ENCODE data around the gene DKC1. TPM values are rescaled to one million over a fixed set of nuclear protein-coding genes. Genes with fewer than 3 reads are reported as not detected.

The DKC1 gene
- total and polyA plus RNA-seq, 2 of the 4 experiments (the other 2 are of a cell fraction): 49.9 to 63.8 TPM

GRCh38 chrX:154779261-154779660, 16.6 kb downstream of the DKC1 start:
- H3K9me1 ChIP-seq (ENCODE audit: insufficient read depth, low read length): peaks cover 5% of the 10 kb centered on the region; the same call in 1 of the 2 replicates
- no peaks in the 10 kb centered on the region for H3K9me3 ChIP-seq (ENCODE audit: control insufficient read depth, insufficient read depth, low read length)
- no peak overlapping the region for H2BK15ac ChIP-seq (ENCODE audit: low read depth, low read length)
- in situ Hi-C loops (cut with MboI; ENCODE audit: low sequenced_read_pairs) (no loop called here), dilution Hi-C loops (cut with HindIII; ENCODE audit: low sequenced_read_pairs, unreplicated experiment) (no loop called here), intact Hi-C loops (cut with micrococcal nuclease) (loop anchor here (2.0 kb wide), 1 partner anchor 62 kb away; no protein-coding TSS in a partner anchor)
- H2BK5ac ChIP-seq (ENCODE audit: low read depth, low read length, poor library complexity, severe bottlenecking): peak overlapping the region; percentile 76
- H3K36me3 ChIP-seq (ENCODE audit: control insufficient read depth, insufficient read depth, low read length): peaks cover 24% of the 10 kb centered on the region
- WGBS, 2 experiments (ENCODE audit: extremely low coverage in 2 of 2, insufficient read length in 1 of 2): no CpG with 5 or more reads among the region's 4 CpGs
- no peaks in the 10 kb centered on the region for H3K27me3 ChIP-seq (ENCODE audit: control insufficient read depth, insufficient read depth, low read length)
- H4K8ac ChIP-seq (ENCODE audit: low read depth in 2 of 2, low read length in 2 of 2): no peak overlapping the region
- POLR2A ChIA-PET (ENCODE audit: unreplicated experiment): no interaction called here
- no peak overlapping the region for H4K91ac ChIP-seq (ENCODE audit: insufficient read depth, low read depth, low read length)
- H3K9ac ChIP-seq (ENCODE audit: low read depth, low read length): no peak overlapping the region
- BruUV-seq (replicated peaks): no TSS peak
- H3K18ac ChIP-seq (ENCODE audit: low read depth, low read length): no peak overlapping the region
- no peak overlapping the region for H2AFZ ChIP-seq (replicated peaks; ENCODE audit: low read length, poor library complexity)
- no peak overlapping the region for H3K4ac ChIP-seq (ENCODE audit: low read depth, low read length)
- CTCF ChIA-PET: no interaction called here
- H4K20me1 ChIP-seq (ENCODE audit: insufficient read depth, low read length): peaks cover 8% of the 10 kb centered on the region
- TF ChIP-seq RFX5 (IDR thresholded peaks at IDR 0.05; ENCODE audit: low read depth, low read length): no peak
- no peak for TF ChIP-seq RCOR1 (IDR thresholded peaks at IDR 0.05; ENCODE audit: insufficient replicate concordance, low read length)
- peak; percentile 86 for TF ChIP-seq CEBPB (IDR thresholded peaks at IDR 0.05; ENCODE audit: low read depth, low read length)
- TF ChIP-seq FOS (IDR thresholded peaks at IDR 0.05; ENCODE audit: low read depth, low read length): 0 out of 2 replicates have a peak, but pooled peaks have one; percentile 24
- no peak for TF ChIP-seq USF2 (IDR thresholded peaks at IDR 0.05; ENCODE audit: low read depth, low read length)
- no peak overlapping the region for H3K4me2 ChIP-seq (ENCODE audit: low read depth, low read length)
- peaks cover 3 to 6% of the 10 kb centered on the region in 2 experiments; a peak in 2 of 4 replicates for H3K79me1 ChIP-seq (ENCODE audit: low read depth in 1 of 2, low read length in 2 of 2)
- H3K14ac ChIP-seq (replicated peaks; ENCODE audit: low read depth, low read length): no peak overlapping the region
- no peak overlapping the region for H3K23ac ChIP-seq (ENCODE audit: low read depth, low read length)
- DNase-seq: peak; percentile 82
- H4K5ac ChIP-seq (ENCODE audit: low read depth, low read length): no peak overlapping the region
- H2AK9ac ChIP-seq (replicated peaks; ENCODE audit: low read depth, low read length, poor library complexity): no peak overlapping the region
- ATAC-seq (ENCODE audit: low read depth): peak; percentile 78
- H3K56ac ChIP-seq (ENCODE audit: extremely low read depth, insufficient read depth, low read length): no peak overlapping the region
- no peak overlapping the region for H3K4me3 ChIP-seq (ENCODE audit: insufficient read depth, low read depth, low read length)
- no peak overlapping the region for H2BK20ac ChIP-seq (ENCODE audit: low read depth, low read length)
- H2AK5ac ChIP-seq (ENCODE audit: low read depth, low read length): 0 out of 2 replicates have a peak overlapping the region, but pooled peaks have one; percentile 26
- peaks cover 5% of the 10 kb centered on the region; the same call in 1 of the 2 replicates for H3K4me1 ChIP-seq (ENCODE audit: control insufficient read depth, insufficient read depth, low read length)
- no peak overlapping the region for H2BK120ac ChIP-seq (ENCODE audit: low read depth, low read length)
- peak overlapping the region; percentile 34; the same call in 1 of the 2 replicates for H3K27ac ChIP-seq (ENCODE audit: insufficient read depth, low read length)
